ENCODE data around the gene KRTAP5-3. TPM values are rescaled to one million over a fixed set of nuclear protein-coding genes. Genes with fewer than 3 reads are reported as not detected.

Gene KRTAP5-3
- total and polyA plus RNA-seq, 2 experiments from 2014 or later = not detected

- Histone ChIP-seq H3K27me3 (peaks cover 18% of the 10 kb centered on the region), H3K9me3 (ENCODE audit: low read depth) (no peaks in the 10 kb centered on the region), H3K4me1 (ENCODE audit: low read depth) (no peaks in the 10 kb centered on the region), H3K4me3 (no peak overlapping the region), H3K36me3 (no peaks in the 10 kb centered on the region), H3K27ac (no peak overlapping the region)
- no peak for DNase-seq (ENCODE audit: low read depth in 1 of 2, low spot score in 1 of 2)
- no peak for TF ChIP-seq CTCF (IDR thresholded peaks at IDR 0.05; ENCODE audit: low read depth, low read length)
Observed at GRCh38 chr11:1636291-1636950, 28.2 kb upstream of the KRTAP5-3 start.

- H3K9me3 ChIP-seq (ENCODE audit: low read depth) = no peaks in the 10 kb centered on the region
- H3K36me3 ChIP-seq = no peaks in the 10 kb centered on the region
- DNase-seq (ENCODE audit: low read depth in 1 of 2, low spot score in 1 of 2) = no peak
- H3K27ac ChIP-seq = no peak overlapping the region
- H3K27me3 ChIP-seq = peaks cover 38% of the 10 kb centered on the region
- H3K4me3 ChIP-seq = no peak overlapping the region
- TF ChIP-seq CTCF (IDR thresholded peaks at IDR 0.05; ENCODE audit: low read depth, low read length) = no peak
- no peaks in the 10 kb centered on the region for H3K4me1 ChIP-seq (ENCODE audit: low read depth)
Observed at GRCh38 chr11:1633864-1634263, 25.6 kb upstream of the KRTAP5-3 start.

GRCh38 chr11:1632053-1632714, 23.9 kb upstream of the KRTAP5-3 start:
- H3K4me1 ChIP-seq (ENCODE audit: low read depth) = no peaks in the 10 kb centered on the region
- H3K9me3 ChIP-seq (ENCODE audit: low read depth) = no peaks in the 10 kb centered on the region
- peaks cover 44% of the 10 kb centered on the region for H3K27me3 ChIP-seq
- no peak for TF ChIP-seq CTCF (IDR thresholded peaks at IDR 0.05; ENCODE audit: low read depth, low read length)
- no peak overlapping the region for H3K27ac ChIP-seq
- DNase-seq (ENCODE audit: low read depth in 1 of 2, low spot score in 1 of 2) = no peak
- H3K4me3 ChIP-seq = no peak overlapping the region
- H3K36me3 ChIP-seq = no peaks in the 10 kb centered on the region

GRCh38 chr11:1631066-1631568, 22.9 kb upstream of the KRTAP5-3 start:
- peaks cover 41% of the 10 kb centered on the region for H3K27me3 ChIP-seq
- no peak for DNase-seq (ENCODE audit: low read depth in 1 of 2, low spot score in 1 of 2)
- H3K4me1 ChIP-seq (ENCODE audit: low read depth) = no peaks in the 10 kb centered on the region
- no peak overlapping the region for H3K27ac ChIP-seq
- TF ChIP-seq CTCF (IDR thresholded peaks at IDR 0.05; ENCODE audit: low read depth, low read length) = no peak
- no peak overlapping the region for H3K4me3 ChIP-seq
- no peaks in the 10 kb centered on the region for H3K9me3 ChIP-seq (ENCODE audit: low read depth)
- H3K36me3 ChIP-seq = no peaks in the 10 kb centered on the region

GRCh38 chr11:1630271-1630670, 22.0 kb upstream of the KRTAP5-3 start:
- H3K9me3 ChIP-seq (ENCODE audit: low read depth) = no peaks in the 10 kb centered on the region
- DNase-seq (ENCODE audit: low read depth in 1 of 2, low spot score in 1 of 2) = no peak
- no peak overlapping the region for H3K27ac ChIP-seq
- H3K36me3 ChIP-seq = no peaks in the 10 kb centered on the region
- TF ChIP-seq CTCF (IDR thresholded peaks at IDR 0.05; ENCODE audit: low read depth, low read length) = no peak
- no peak overlapping the region for H3K4me3 ChIP-seq
- peaks cover 40% of the 10 kb centered on the region for H3K27me3 ChIP-seq
- H3K4me1 ChIP-seq (ENCODE audit: low read depth) = no peaks in the 10 kb centered on the region

Measured in cardiac muscle cell (in vitro differentiated cells and primary cell).